HUES48 (cell line): Measurements from ENCODE around the gene C3orf52.

Experiments
- H3K27ac ChIP-seq: one replicate; pipeline ENCODE4 v1.7.0; 2013; ENCODE audit warnings: low read depth, low read length, inconsistent platforms
- H3K27me3 ChIP-seq: 2 replicates; pipeline ENCODE4 v1.6.1; 2013; ENCODE audit warnings: mild to moderate bottlenecking, low read length; ENCODE audit not compliant: control insufficient read depth, insufficient read depth
- H3K36me3 ChIP-seq: 2 replicates; pipeline ENCODE4 v1.6.1; 2013; ENCODE audit warnings: low read length; ENCODE audit not compliant: control insufficient read depth, insufficient read depth
- H3K4me1 ChIP-seq: 2 replicates; pipeline ENCODE4 v1.6.1; 2013; ENCODE audit warnings: mild to moderate bottlenecking, low read length; ENCODE audit not compliant: control insufficient read depth, insufficient read depth
- H3K4me3 ChIP-seq: 2 replicates; pipeline ENCODE4 v1.5.1; 2013; ENCODE audit warnings: mild to moderate bottlenecking, low read depth, low read length
- H3K9ac ChIP-seq: 2 replicates; pipeline ENCODE4 v1.6.1; 2013; ENCODE audit warnings: mild to moderate bottlenecking, low read depth, low read length, moderate library complexity
- H3K9me3 ChIP-seq: 2 replicates; pipeline ENCODE4 v1.6.1; 2013; ENCODE audit warnings: low read length; ENCODE audit not compliant: control insufficient read depth, insufficient read depth

The C3orf52 gene

DNA sequence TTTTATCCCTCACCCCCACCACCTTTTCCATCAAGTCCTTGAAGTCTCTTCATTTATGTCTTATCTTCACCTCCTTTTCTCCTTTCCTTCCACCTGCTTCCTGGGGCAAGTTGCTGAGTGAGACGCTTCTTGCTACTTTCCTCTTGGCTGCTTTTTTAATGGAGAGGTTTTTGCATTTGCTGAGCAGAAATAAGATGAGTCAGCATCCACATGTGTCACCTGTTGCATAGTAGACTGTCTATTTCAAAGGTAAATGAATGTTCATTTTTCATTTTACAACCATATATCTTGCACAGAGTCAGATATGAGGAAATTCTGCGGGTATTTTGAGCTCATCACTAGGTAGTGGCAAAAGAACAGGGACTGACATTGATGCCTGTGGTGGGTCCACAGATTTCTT, 18.6 kb downstream of the C3orf52 start:
- no peak overlapping the region for H3K9ac ChIP-seq

DNA sequence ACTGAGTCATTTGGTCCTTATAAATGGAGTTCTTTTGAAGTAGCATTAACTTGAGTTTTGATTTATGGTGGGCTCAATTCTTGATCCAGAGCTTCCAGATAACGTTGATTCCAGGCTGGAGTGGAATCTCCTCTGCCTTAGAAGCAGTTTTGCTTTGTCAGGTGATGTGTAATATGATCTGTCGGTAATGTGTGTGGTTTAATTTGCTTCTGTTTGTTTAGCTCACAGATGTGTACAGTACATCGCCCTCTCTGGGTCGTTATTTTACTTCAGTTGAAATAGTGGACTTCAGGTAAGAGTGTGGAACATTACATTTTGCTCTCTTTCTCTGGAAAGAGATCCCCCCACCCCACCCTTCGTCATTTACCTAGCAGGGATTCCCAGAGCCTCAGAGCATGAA, 23.1 kb downstream of the C3orf52 start:
- no peaks in the 10 kb centered on the region for H3K4me1 ChIP-seq
- no peaks in the 10 kb centered on the region for H3K27me3 ChIP-seq
- H3K9ac ChIP-seq = no peak overlapping the region
- no peaks in the 10 kb centered on the region for H3K9me3 ChIP-seq
- peaks cover 26% of the 10 kb centered on the region for H3K36me3 ChIP-seq
- H3K4me3 ChIP-seq = no peak overlapping the region
- no peak overlapping the region for H3K27ac ChIP-seq

More for the DNA sequence above, 18.6 kb downstream of the C3orf52 start:
- Histone ChIP-seq H3K27me3 (no peaks in the 10 kb centered on the region), H3K4me3 (no peak overlapping the region), H3K9me3 (no peaks in the 10 kb centered on the region), H3K4me1 (no peaks in the 10 kb centered on the region; the same call in 1 of the 2 replicates), H3K27ac (no peak overlapping the region), H3K36me3 (peaks cover 19% of the 10 kb centered on the region)

DNA sequence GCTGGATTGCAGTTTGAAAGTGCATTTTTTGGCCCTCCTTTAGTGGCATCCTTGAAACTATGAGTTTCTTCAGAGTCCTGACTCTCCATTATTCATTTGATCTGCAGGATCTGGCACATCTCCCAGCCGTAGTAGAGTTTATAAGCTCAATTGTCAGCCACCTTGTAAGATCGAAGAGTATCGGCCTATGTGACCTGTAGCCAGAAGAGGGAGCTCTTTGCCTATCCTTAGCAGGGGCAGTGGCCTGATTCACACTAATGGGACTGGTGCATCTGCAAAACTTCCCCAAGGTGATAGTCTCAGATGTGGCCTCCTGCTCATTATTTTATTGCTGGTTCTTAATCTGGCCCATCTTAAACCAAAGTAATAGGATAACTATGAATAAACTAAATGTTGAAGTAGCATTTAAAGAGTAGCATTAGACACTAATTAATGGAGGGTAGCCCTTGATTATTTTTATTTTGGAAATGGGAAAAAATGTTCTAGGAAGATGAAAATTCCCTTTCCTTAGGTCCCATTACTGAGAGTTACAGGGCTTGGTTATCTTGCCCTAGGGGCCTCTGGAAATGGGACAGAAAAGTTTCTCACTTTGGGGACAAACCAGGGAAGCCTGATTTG, 25.7 kb downstream of the C3orf52 start:
- H3K27ac ChIP-seq = no peak overlapping the region
- H3K36me3 ChIP-seq = peaks cover 20% of the 10 kb centered on the region
- no peak overlapping the region for H3K9ac ChIP-seq
- no peaks in the 10 kb centered on the region for H3K9me3 ChIP-seq
- no peaks in the 10 kb centered on the region for H3K4me1 ChIP-seq
- H3K27me3 ChIP-seq = no peaks in the 10 kb centered on the region
- H3K4me3 ChIP-seq = no peak overlapping the region

DNA sequence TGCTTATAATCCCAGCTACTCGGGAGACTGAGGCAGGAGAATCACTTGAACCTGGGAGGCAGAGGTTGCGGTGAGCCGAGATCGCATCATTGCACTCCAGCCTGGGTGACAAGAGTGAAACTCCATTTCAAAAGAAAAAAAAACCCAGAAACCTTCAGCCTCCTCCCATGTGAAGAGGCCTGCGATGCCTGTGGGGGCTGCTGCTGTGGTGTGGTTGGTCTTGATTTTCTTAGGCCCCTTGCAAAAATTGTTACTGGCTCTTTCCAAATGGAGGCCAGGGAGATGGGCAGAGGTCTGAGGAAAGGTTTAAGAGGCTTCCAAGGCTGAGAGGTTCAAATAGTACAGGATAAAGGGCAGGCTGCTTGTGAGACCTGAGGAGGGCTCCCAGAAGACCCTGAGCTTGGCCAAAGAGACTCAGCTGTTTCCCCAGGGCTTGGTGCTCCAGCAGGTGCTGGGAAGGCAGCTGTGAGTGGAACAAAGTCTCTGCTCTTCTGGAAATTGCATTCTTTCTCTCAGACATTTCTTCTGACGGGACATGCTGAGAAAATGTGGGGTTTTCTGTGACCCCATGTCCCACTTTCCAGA, 28.5 kb downstream of the C3orf52 start:
- no peaks in the 10 kb centered on the region for H3K9me3 ChIP-seq
- H3K27ac ChIP-seq = no peak overlapping the region
- H3K36me3 ChIP-seq = peaks cover 22% of the 10 kb centered on the region; the same call in 1 of the 2 replicates
- H3K4me1 ChIP-seq = no peaks in the 10 kb centered on the region
- no peaks in the 10 kb centered on the region for H3K27me3 ChIP-seq
- H3K9ac ChIP-seq = no peak overlapping the region
- no peak overlapping the region for H3K4me3 ChIP-seq

DNA sequence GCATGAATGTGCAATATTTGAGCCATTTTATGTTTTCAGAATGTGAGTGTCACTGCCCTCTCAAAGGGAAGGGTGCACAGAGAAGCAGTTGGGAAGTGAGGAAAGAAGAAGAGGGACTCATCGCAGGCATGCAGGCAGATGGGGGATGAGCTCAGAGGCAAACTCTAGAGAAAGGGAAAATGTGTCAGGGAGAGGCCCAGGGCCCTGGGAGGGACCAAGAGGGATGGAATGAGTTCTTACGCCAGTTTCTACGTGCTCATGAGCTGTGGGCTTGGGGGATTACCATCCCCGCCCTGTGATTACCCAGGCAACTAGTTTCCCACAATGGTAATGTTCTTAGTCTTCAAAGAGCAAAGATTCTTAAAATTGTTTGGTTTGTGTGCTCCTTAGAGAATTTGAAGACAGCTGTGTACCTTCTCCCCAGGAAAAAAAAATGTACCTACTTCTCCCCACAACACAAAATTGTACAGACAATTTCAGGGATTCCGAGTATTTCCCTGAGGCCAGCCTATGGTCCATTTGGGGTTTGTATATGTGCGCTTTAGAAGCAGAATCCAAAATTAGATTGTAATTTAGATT, 29.1 kb downstream of the C3orf52 start:
- H3K9ac ChIP-seq = no peak overlapping the region
- H3K27me3 ChIP-seq = no peaks in the 10 kb centered on the region

DNA sequence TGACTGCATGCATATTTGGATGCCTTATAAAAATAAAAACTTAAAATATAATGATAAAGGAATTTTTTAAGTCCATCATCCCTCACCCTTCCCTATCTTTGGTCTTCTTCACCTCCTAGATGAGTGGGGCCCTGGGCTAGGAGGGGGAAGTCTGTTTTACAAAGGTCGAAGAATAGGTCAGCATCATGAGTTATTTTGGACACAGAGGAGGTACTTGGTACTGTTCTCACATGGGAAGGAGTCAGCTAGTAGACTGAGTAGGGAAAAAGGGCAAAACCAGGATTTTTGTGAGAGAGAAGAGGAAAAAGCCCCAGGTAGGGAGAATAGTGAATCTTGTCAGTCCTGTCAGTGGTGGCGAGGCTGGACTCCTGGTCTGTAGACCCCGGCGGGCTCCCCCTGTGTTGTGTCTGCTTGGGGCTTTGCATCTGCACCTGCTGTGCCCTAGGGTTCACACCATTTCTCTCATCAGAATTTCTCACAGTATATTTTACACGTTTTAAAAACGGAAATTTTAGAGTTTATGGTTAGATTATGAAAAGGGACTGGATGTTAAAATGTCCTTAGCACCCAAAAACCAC, 29.7 kb downstream of the C3orf52 start:
- Histone ChIP-seq H3K9me3 (no peaks in the 10 kb centered on the region), H3K4me1 (no peaks in the 10 kb centered on the region), H3K27ac (no peak overlapping the region), H3K36me3 (peaks cover 20% of the 10 kb centered on the region; the same call in 1 of the 2 replicates), H3K27me3 (no peaks in the 10 kb centered on the region), H3K4me3 (no peak overlapping the region), H3K9ac (no peak overlapping the region)

More for the DNA sequence above, 29.1 kb downstream of the C3orf52 start:
- Histone ChIP-seq H3K36me3 (peaks cover 20% of the 10 kb centered on the region; the same call in 1 of the 2 replicates), H3K9me3 (no peaks in the 10 kb centered on the region), H3K4me1 (no peaks in the 10 kb centered on the region), H3K4me3 (no peak overlapping the region), H3K27ac (no peak overlapping the region)

DNA sequence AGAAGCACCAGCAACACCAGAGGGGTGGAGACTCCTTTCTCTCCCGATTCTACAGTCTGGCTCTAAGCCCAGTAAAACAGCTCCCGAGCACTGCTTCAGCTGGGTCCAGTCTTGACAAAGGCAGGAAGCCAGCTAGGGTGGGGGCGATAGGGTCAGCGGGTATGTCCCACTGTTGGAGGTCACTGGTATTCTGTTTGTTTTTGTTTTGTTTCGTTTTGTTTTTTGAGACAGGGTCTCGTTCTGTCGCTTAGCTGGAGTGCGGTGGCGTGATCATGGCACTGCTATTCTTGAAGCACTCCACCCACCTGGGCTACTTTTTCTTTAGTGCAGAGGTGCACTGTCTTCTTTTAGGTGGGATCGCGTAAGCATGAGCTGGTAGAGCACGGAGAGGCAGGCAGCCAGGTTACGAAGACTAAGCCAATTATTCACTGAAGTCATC, 30.6 kb downstream of the C3orf52 start:
- H3K4me3 ChIP-seq = no peak overlapping the region
- no peaks in the 10 kb centered on the region for H3K4me1 ChIP-seq
- H3K36me3 ChIP-seq = peaks cover 20% of the 10 kb centered on the region; the same call in 1 of the 2 replicates
- H3K9me3 ChIP-seq = no peaks in the 10 kb centered on the region
- H3K9ac ChIP-seq = no peak overlapping the region
- H3K27me3 ChIP-seq = no peaks in the 10 kb centered on the region
- no peak overlapping the region for H3K27ac ChIP-seq

DNA sequence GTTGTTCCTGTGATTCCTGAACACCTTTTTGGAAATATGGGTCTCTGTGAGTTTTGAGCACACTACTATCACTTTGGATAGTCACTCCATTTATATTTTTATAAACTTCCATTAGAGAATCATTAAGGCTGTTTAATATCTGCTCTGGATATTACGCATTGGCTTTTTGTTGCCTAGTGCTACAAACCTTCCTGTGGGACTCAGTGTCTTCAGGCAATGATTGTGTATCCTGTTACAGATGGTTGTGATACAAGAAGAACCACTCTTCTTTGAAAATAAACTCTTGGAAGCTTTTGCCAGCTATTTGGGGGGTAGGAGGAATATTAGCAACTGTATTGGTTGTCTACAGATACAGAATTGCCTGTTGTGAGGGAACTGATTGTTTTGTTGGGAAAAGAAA, 31.2 kb downstream of the C3orf52 start:
- Histone ChIP-seq H3K9ac (no peak overlapping the region), H3K9me3 (no peaks in the 10 kb centered on the region), H3K4me1 (no peaks in the 10 kb centered on the region), H3K4me3 (no peak overlapping the region), H3K27me3 (no peaks in the 10 kb centered on the region), H3K36me3 (peaks cover 20% of the 10 kb centered on the region; the same call in 1 of the 2 replicates), H3K27ac (no peak overlapping the region)

DNA sequence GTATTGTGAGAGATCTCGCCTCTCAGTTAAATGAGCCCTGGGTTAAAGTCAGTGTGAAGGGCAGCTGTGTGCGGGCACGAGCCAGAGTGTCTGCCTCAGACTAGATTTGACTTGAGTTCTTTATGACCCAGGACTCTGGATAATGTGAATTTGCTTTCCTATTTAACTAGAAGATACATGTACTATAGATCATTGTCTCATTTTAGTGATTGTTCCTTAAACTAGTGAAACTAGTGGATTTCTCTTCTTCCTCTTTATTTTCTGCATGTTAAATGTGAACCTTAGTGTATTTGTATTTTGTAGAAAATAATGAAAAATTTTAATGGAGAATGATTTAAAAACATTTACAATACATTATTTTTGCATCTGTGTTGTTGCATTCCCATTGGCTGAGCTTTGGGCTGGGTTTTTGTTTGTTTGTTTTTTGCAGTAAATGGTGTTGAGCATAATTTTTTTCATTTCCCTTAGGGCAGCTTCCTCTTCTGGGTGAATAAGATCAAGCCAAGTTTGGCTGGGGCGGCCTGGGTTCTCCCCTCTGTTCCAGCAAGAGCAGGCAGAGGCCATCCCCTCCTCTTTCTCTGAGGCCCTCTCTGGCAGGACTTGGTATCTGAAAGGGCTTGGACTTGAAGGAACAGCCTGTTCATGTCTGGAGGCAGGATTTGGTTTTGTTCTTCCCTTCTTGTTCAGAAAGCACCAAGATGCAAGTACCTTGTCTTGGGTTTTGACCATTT, 31.8 kb downstream of the C3orf52 start:
- Histone ChIP-seq H3K9ac (no peak overlapping the region), H3K27ac (no peak overlapping the region), H3K4me1 (no peaks in the 10 kb centered on the region), H3K27me3 (no peaks in the 10 kb centered on the region), H3K4me3 (no peak overlapping the region), H3K36me3 (peaks cover 17% of the 10 kb centered on the region; the same call in 1 of the 2 replicates), H3K9me3 (no peaks in the 10 kb centered on the region)

DNA sequence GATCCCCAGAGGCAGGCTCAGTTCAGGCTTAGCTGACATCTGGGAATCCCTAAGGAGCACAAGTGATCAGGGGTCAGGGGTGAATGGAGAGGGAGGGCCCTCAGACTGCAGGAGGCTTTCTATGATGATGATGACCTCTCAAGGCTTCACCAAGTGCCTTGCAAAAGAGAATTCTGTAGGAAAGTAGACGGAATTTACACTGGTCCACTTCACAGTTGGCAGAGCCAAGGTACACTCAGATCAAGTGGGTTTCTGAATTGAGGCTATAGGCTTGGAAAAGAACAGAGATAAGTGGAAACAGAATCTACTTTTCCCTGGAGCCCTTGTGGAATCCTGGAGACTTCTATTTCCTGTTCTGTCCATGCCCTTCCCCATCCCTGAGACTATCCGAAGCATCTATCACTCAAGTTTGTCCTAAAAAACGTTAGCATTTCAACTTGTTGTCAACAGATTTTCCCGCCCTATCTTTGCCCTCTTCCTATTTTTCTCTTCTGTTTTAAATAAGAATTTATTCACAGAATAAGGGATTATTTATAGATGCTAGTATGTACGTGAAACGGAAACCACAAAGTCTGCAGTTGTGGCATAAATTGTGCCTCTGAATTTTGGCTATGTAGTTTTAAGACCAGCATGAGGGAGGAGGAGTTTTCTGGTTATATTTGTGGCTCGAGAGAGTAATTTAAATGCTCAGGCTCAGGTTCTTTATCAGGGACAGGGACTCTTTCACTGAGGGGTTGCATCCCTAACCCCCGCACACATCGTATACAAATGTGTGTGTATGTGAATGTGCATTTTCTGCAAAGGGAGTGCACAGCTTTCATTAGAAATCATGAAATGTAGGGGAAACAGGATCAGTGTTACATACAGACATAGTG, 34.0 kb downstream of the C3orf52 start:
- no peak overlapping the region for H3K4me3 ChIP-seq
- H3K27me3 ChIP-seq = no peaks in the 10 kb centered on the region
- 0 out of 2 replicates have a peak, but pooled peaks cover 7% of the 10 kb centered on the region for H3K36me3 ChIP-seq
- H3K9me3 ChIP-seq = no peaks in the 10 kb centered on the region
- H3K9ac ChIP-seq = no peak overlapping the region
- peaks cover 6% of the 10 kb centered on the region for H3K4me1 ChIP-seq
- no peak overlapping the region for H3K27ac ChIP-seq
